GM21723 (cell line): Measurements from ENCODE around the gene DCST2.

Experiments
- ATAC-seq: cut with Tn5 transposase; IDR thresholded peaks from one replicate; pipeline ENCODE4 v1.9.1; 2021; ENCODE audit warnings: mild to moderate bottlenecking, moderate library complexity; ENCODE audit not compliant: unreplicated experiment

Gene DCST2

GRCh38 chr1:155033524-155033923, at the start of gene DCST2, which contains the start of gene DCST1:
Gene DCST2 (minus strand): TSS chr1:155033781. CDS start chr1:155033701, 80 bp downstream.
Gene DCST1 (plus strand): TSS chr1:155033824. CDS start chr1:155034037, 213 bp downstream.
- no peak for ATAC-seq

GRCh38 chr1:155083052-155083541, 49.5 kb upstream of the DCST2 start:
- ATAC-seq, result no peak

- no peak for ATAC-seq
These were observed 48.9 kb upstream of the DCST2 start for GRCh38 chr1:155082301-155083051.

DNA sequence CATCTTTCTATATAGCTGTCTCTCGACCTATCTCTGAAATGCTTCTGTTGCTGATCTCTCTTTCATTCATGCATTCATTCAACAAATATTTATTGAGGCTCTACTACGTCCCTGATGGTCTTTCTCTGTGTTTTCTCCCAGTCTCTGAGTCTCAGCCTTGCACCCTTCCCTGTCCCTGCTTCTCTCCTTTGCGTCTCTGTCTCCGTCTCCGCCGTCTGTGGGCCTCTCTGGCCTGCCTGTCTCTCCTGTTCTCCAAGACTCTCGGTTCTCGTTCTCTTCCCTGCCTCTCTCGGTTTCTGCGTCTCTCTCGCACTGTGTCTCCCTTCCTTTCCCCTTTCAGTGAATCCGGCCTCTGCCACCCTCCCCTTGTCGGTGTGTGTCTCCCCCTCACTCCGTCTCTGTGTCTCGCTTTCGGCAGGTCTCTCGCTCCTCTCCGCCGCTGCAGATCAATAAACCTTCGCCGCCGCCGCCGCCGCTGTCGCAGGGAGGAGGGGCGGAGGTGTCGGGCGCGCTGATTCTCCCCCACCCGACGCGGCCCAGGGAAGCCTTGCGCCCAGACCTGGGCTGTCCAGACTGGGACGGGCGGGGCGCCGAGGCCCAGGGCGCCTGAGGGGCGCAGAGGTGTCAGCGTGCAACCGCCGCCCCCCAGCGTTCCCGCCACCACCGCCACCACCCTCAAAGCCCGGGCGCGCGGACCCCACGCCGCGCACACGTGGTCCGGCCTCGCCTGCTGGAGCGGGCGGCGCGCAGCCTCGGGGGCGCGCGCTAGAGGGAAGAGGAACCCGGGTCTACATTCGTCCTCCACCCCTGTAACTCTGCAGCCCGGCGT, 48.1 kb upstream of the DCST2 start:
- no peak for ATAC-seq

DNA sequence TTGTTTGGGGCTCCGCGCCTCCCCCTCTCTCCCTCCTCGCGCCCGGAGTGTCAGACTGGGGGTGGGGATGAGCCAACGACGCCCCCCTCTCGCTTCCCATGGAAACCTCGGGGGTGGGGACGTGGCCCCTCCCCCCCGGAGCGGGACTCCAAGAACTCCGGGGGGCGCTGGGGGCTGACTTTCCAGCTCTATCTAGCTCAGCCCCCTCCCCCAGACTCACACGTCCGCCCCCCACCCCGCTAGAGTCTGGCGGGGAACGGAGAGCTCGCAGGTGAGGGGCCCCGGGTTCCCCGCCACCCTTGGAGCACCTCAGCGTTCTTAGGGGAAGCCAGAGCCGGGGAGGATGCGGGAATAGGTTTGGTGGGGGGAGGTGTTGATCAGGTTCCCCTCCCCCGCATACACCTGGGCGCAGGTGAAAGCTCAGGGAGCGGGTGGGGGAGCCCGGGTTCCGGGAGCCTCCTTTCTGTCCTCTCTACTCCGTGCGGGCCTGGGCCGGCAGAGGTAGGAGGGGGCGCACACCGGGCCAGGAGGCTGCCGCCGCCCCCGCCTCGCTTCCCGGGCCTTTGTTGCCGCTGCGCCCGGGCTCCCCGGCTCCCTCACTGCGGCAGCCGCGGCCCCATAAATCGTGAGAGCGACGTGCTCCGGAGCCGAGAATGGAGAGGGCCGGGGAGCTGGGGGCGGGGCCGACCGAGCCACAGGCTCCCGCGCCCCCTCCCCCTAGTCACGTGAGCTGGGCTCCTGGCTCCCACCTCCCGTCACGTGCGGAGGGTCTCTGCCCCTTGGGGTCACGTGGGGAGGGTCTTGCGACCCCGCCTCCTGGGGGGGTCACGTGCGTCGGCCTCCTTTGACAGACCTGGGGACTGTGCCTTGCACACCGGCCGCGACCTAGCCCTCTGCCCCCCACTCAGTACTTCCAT, 47.0 kb upstream of the DCST2 start:
- no peak for ATAC-seq

- no peak for ATAC-seq
These were observed 46.1 kb upstream of the DCST2 start for GRCh38 chr1:155079487-155080311.

- ATAC-seq, result no peak
These were observed 45.6 kb upstream of the DCST2 start for GRCh38 chr1:155079210-155079486.

GRCh38 chr1:155078469-155079209, 45.1 kb upstream of the DCST2 start, which contains the start of gene EFNA3:
Gene EFNA3 (plus strand): TSS chr1:155078837. CDS start chr1:155078942, 105 bp downstream.
- no peak for ATAC-seq

DNA sequence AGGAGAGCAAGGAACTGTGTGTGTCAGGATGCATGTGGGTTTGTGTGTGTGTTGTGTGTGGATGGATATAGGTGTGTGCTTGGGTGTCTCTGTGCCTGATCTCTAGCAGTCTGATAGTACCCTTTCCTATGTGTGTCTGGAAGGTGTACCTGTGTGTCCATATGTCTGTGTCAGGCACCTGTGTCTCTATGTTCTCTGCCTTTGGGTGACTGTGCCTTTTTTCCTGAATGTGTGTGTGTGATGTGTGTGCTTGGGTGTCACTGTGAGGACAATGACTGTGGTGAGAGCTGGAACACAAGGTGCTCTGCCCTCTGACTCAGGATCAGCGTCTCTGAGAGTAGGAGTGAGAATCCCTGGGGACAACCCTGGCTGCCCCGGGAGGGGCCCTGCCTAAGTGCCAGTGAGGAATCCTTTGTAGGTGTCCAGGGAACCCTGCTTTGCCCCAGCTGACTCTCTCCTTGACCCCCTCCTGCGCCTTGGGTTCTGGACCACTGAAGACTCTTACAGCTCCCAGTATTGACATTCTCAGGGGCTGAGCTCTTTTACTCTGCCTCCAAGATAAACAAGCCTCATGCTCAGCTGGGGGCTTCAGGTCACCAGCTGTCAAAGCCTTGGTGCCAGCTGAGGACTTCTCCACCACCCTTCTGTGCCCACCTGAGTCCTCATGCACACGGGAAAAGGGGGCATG, 44.3 kb upstream of the DCST2 start:
- ATAC-seq, result no peak

- ATAC-seq, result no peak
These were observed 43.8 kb upstream of the DCST2 start for GRCh38 chr1:155077346-155077745.

GRCh38 chr1:155076371-155076770, 42.8 kb upstream of the DCST2 start:
- no peak for ATAC-seq

GRCh38 chr1:155075535-155075934, 42.0 kb upstream of the DCST2 start:
- no peak for ATAC-seq

DNA sequence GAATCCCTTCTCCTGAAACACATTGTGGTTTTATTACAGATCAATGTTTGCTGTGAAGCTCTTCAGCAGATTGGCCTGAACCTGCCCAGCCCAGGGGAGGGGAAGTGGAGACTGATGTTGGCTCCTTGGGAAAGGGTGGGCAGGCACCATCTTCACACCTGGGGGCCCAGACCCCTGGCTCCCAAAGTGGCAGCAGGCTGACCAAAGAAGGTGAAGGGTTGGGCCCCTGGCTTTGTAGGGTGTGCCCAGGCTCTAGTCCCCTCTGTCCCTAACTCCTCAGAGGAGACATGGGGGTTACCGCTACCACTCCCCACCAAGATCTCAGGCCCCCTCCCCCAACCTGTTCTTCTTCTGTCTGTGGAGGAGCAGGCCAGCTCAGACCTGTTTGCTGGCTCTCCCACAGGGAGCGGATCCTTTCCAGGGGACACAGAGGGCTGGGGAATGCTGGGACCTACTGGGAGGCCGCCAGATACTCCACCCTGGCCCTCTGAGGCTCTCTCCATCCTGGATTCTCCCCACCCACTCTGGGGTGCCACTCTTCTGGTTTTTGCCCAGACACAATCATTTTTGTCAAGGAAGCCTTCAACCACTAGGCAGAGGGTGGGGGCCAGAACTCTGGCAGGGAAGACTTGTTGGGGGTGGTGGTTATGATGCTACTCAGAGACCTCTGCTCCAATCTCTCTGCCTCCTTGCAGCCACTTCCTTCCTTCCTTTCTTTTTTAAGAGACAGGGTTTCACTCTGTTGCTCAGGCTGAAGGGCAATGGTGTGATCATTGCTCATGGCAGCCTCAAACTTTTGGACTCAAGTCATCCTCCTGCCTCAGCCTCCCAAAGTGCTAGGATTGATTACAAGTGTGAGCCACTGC, 40.0 kb upstream of the DCST2 start:
- no peak for ATAC-seq

GRCh38 chr1:155072531-155073289, 39.1 kb upstream of the DCST2 start:
- ATAC-seq, result no peak

DNA sequence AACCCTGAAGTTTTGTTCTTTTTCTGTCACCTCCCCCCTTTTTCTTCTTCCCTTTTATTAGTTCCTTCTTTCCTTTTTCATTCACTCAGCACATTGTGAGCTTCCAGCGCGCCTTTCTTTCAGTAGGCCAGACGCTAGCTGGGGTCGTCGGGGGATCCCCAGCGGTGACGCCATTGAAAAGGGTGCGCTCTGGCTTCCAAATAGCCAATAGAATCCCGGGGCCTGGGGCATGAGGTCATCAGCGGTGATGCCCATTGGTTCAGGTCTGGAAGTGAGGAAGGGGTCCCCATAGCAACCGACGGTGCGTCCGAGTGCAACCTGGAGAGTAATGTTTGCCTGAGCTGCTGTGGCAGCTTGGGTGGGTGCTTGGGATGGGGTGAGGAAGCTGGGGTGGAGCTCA, 38.1 kb upstream of the DCST2 start:
- no peak for ATAC-seq

DNA sequence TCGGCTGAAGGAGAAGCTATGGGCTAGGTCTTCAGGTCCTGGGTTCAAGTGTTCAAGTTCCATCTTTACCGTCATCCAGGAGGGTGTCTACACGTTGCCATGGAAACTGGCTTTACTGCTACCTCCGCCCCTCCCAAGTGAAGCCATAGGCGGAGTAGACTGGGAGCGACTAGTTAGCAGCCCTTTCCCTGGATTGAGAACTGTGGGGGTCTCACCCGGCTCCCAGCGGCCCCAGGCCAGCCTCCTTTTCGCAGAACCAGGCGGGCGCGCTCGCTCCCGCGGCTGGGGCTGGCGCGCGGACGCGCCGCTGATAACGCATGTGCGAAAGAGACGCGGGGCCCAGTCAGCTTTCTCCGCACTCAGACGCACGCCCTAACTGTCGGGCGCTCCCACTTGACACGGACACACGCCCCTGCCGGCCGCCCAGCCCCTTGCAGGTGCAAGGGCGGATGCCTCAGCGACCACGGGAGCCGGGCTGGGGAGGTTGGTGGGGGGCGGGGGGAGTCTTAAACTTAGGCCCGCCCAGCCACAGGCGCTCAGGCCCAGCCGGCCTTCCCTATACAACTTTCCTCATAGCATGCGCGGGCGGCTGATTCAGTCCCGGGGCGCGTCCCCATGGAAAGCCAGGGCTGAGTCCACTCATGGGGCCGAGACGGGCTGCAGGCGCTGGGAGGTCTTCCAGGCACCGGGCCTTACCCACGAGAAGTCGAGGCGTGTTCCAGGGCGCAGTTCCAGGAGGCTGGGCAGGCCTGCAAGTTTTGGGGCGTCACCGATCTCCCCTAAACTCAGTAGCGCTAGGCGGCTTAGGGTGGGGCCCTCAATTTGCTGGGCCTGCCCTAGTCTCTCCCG, 37.4 kb upstream of the DCST2 start:
- peak; percentile 70 for ATAC-seq
